Activated CD4-positive, alpha-beta T cell treated with anti-CD3 and anti-CD28 coated beads, Interleukin-2, amount 10 ng/mL, durations not matched to agents 24 days and 14 days (primary cell): ENCODE measurements around the gene MRGPRD. TPM values are rescaled to one million over a fixed set of nuclear protein-coding genes. Genes with fewer than 3 reads are reported as not detected.

ENCODE experiments used
- DNase-seq: peaks from one replicate; pipeline ENCODE4 v3.0.0; 2022
- H3K27ac Mint-ChIP-seq: one replicate; pipeline ENCODE4 v1.8.0; 2022; ENCODE audit warnings: mild to moderate bottlenecking, mixed read lengths
- H3K27me3 Mint-ChIP-seq: one replicate; pipeline ENCODE4 v1.8.0; 2022; ENCODE audit warnings: mixed read lengths
- H3K36me3 Mint-ChIP-seq: one replicate; pipeline ENCODE4 v1.8.0; 2022; ENCODE audit warnings: low read depth, mild to moderate bottlenecking, mixed read lengths
- H3K4me1 Mint-ChIP-seq: one replicate; pipeline ENCODE4 v1.8.0; 2021; ENCODE audit warnings: mixed read lengths
- H3K4me3 Mint-ChIP-seq: one replicate; pipeline ENCODE4 v1.8.0; 2022; ENCODE audit warnings: mild to moderate bottlenecking, moderate library complexity, mixed read lengths
- H3K9me3 Mint-ChIP-seq: one replicate; pipeline ENCODE4 v1.8.0; 2021; ENCODE audit warnings: mixed read lengths
- intact Hi-C: fragments of 100-400 bp; cut with micrococcal nuclease; formaldehyde crosslinking; loops from one replicate; pipeline ENCODE4 v1.15.1; 2023
- total RNA-seq: library from RNA; stranded (reverse); gene quantifications from 2 replicates; pipeline ENCODE4 v1.2.3, GENCODE V29; 2022

MRGPRD gene
- total RNA-seq, 1 donor from 2014 or later: not detected

GRCh38 chr11:68993546-68993945 lies 12.8 kb upstream of the MRGPRD start:
- Mint-ChIP-seq H3K9me3 (no peaks in the 10 kb centered on the region), H3K27me3 (peaks cover 8% of the 10 kb centered on the region), H3K4me3 (no peak overlapping the region), H3K36me3 (no peaks in the 10 kb centered on the region), H3K4me1 (no peaks in the 10 kb centered on the region), H3K27ac (no peak overlapping the region)
- intact Hi-C loops: no loop called here
- DNase-seq: no peak

GRCh38 chr11:68992743-68993255 lies 12.0 kb upstream of the MRGPRD start:
- Mint-ChIP-seq H3K9me3 (no peaks in the 10 kb centered on the region), H3K4me3 (no peak overlapping the region), H3K36me3 (no peaks in the 10 kb centered on the region), H3K27me3 (peaks cover 14% of the 10 kb centered on the region), H3K27ac (no peak overlapping the region), H3K4me1 (no peaks in the 10 kb centered on the region)
- no peak for DNase-seq
- intact Hi-C loops: no loop called here

- H3K27me3 Mint-ChIP-seq: peaks cover 27% of the 10 kb centered on the region
- DNase-seq: no peak
- no peaks in the 10 kb centered on the region for H3K9me3 Mint-ChIP-seq
- H3K4me3 Mint-ChIP-seq: no peak overlapping the region
- no peak overlapping the region for H3K27ac Mint-ChIP-seq
- intact Hi-C loops: no loop called here
- H3K36me3 Mint-ChIP-seq: no peaks in the 10 kb centered on the region
- H3K4me1 Mint-ChIP-seq: no peaks in the 10 kb centered on the region
These were observed 10.4 kb upstream of the MRGPRD start for GRCh38 chr11:68990995-68991780.

DNA sequence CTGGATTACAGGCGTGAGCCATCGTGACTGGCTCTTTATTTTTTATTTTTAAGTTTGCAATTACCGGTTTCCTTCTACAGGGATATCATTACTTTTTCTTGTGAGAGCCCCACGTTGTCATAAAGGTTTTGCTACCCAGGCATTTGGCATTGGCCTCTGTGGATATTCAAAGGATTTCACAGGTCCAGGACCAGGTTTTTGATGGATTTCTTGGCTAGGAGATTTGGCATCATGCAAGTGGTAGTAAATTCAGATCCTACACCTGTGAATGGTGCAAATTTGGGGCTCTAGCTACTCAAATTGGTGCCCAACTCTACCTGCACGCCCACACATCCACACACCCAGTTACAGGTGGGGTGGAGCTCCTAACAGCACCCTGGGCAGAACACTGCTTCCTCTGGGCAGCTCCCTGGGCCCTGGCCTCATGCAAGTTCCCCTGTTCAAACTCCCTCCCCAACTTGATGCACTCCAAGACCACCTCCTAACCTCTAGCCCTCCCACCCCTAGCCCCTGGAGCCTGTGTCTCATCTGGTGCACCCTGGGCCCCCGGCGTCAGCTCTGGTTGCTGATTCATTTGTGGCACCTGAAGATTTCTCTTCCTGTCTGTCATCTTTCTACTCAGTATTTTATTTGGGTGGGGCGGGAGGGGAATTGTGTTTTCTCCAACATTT lies 9.3 kb upstream of the MRGPRD start:
- no peak overlapping the region for H3K27ac Mint-ChIP-seq
- H3K4me1 Mint-ChIP-seq: no peaks in the 10 kb centered on the region
- no peaks in the 10 kb centered on the region for H3K36me3 Mint-ChIP-seq
- intact Hi-C loops: no loop called here
- peaks cover 28% of the 10 kb centered on the region for H3K27me3 Mint-ChIP-seq
- H3K9me3 Mint-ChIP-seq: no peaks in the 10 kb centered on the region
- H3K4me3 Mint-ChIP-seq: no peak overlapping the region
- no peak for DNase-seq

DNA sequence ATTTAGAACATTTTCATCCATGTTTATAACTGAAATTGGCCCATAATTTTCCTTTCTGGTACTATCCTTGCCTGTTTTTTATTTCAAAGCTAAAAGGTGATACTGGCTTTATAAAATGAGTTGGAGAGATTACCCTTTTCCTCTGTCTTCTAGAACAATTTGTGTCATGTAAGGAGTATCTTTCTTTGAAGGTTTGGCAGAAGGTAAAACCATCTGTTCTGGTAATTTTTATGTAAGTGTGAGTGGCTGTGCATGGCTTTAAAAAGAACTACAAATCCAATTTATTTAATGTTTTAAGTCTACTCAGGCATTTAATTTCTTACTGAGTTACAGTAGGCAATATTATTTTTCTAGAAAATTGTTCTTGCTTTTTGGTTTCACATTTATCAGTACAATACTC lies 7.7 kb upstream of the MRGPRD start:
- no peaks in the 10 kb centered on the region for H3K9me3 Mint-ChIP-seq
- no peak overlapping the region for H3K4me3 Mint-ChIP-seq
- peaks cover 30% of the 10 kb centered on the region for H3K27me3 Mint-ChIP-seq
- no peak for DNase-seq
- intact Hi-C loops: no loop called here
- no peaks in the 10 kb centered on the region for H3K4me1 Mint-ChIP-seq
- H3K36me3 Mint-ChIP-seq: no peaks in the 10 kb centered on the region
- H3K27ac Mint-ChIP-seq: no peak overlapping the region

DNA sequence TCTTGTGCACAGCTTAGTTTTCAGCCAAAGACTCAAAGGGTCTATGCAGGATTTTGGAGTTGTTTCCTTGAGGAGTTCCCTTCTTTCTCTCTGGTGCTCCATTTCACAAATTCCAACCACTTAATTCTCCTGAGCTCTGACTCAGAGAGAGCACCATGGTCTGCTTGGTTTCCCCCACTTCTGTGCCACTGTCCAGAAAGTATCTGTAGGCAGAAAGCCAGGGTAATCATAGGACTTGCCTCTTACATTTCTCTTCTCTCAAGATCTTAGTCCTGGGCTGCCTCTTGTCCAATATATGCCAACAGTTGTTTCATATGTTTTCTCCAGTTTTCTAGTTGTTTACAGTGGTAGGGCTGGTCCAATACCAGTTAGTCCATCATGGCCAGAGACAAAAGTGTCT lies 6.4 kb upstream of the MRGPRD start:
- no peak for DNase-seq
- intact Hi-C loops: no loop called here
- Mint-ChIP-seq H3K27ac (no peak overlapping the region), H3K27me3 (peaks cover 35% of the 10 kb centered on the region), H3K36me3 (no peaks in the 10 kb centered on the region), H3K9me3 (no peaks in the 10 kb centered on the region), H3K4me3 (no peak overlapping the region), H3K4me1 (no peaks in the 10 kb centered on the region)

DNA sequence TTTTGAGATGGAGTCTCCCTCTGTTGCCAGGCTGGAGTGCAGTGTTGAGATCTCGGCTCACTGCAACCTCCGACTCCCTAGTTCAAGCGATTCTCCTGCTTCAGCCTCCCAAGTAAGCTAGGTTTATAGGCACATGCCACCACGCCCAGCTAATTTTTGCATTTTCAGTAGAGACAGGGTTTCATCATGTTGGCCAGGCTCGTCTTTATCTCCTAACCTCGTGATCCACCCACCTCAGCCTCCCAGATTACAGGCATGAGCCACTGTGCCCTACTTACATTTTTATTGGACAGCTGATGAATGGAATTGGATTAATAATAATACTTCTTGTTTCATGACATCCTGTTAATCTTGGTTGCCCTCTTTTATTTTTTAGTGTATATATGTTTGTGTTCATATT lies 3.0 kb upstream of the MRGPRD start:
- H3K4me1 Mint-ChIP-seq: no peaks in the 10 kb centered on the region
- H3K9me3 Mint-ChIP-seq: no peaks in the 10 kb centered on the region
- no peak for DNase-seq
- H3K27me3 Mint-ChIP-seq: peaks cover 29% of the 10 kb centered on the region
- intact Hi-C loops: no loop called here
- no peak overlapping the region for H3K4me3 Mint-ChIP-seq
- H3K27ac Mint-ChIP-seq: no peak overlapping the region
- no peaks in the 10 kb centered on the region for H3K36me3 Mint-ChIP-seq

DNA sequence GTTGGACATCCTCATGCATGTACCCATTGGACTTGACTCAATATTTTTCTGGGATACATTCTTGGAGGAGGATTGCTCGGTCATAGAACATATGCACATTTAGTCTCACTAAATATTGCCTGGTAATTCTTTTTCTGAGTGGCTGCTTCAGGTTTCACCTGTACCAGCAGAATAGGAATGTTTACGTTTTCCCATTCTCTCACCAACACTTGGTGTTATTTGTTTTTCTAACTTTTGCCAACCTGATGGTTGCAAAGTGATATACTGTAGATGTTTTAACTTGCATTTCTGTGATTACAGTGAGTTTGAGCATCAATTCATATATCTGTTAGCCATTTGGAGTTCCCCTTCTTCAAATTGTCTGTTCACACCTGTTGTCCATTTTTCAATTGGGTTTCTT lies 1.3 kb upstream of the MRGPRD start:
- no peaks in the 10 kb centered on the region for H3K9me3 Mint-ChIP-seq
- no peak overlapping the region for H3K27ac Mint-ChIP-seq
- H3K4me1 Mint-ChIP-seq: no peaks in the 10 kb centered on the region
- no peak for DNase-seq
- no peaks in the 10 kb centered on the region for H3K36me3 Mint-ChIP-seq
- intact Hi-C loops: no loop called here
- H3K4me3 Mint-ChIP-seq: no peak overlapping the region
- peaks cover 16% of the 10 kb centered on the region for H3K27me3 Mint-ChIP-seq

- no peak for DNase-seq
- H3K4me1 Mint-ChIP-seq: no peaks in the 10 kb centered on the region
- no peaks in the 10 kb centered on the region for H3K36me3 Mint-ChIP-seq
- H3K27ac Mint-ChIP-seq: no peak overlapping the region
- H3K27me3 Mint-ChIP-seq: peaks cover 7% of the 10 kb centered on the region
- intact Hi-C loops: no loop called here
- no peaks in the 10 kb centered on the region for H3K9me3 Mint-ChIP-seq
- no peak overlapping the region for H3K4me3 Mint-ChIP-seq
These were observed 633 bp downstream of the MRGPRD start for GRCh38 chr11:68979931-68980775.

DNA sequence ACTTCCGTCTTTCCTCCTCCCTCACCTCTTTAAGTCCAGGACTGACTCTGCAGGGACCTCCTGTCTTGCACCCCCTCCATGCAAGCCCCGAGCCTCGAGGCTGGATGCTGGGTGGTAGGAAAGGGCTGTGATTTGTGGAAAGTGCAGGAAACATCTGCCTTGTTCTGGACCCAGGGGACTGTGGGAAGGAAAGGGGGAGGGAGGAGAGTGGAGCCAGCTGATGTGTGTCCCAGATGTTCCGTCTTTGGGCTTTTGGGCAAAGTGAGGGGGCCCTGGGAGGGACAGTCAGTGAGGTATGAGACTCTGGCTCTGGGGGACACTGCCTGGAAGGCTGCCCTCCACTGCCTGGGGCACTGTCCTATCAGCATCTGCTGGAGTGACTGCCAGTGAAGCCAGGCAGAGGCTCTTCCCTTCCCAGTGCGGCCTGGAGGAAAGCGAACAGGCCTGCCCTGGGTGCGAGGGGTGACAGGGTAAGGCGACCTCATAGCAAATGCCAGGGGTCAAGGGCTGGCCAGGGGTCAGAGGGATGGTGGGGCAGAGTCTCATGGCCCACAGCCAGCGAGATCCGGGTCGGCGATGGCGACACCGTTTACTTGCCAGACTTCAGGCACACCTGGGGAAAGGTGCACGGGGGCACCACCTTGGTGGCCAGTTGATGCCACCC lies 1.7 kb downstream of the MRGPRD start:
- H3K4me3 Mint-ChIP-seq: no peak overlapping the region
- H3K9me3 Mint-ChIP-seq: no peaks in the 10 kb centered on the region
- DNase-seq: no peak
- intact Hi-C loops: no loop called here
- H3K4me1 Mint-ChIP-seq: peaks cover 2% of the 10 kb centered on the region
- no peak overlapping the region for H3K27ac Mint-ChIP-seq
- H3K36me3 Mint-ChIP-seq: no peaks in the 10 kb centered on the region
- H3K27me3 Mint-ChIP-seq: peaks cover 4% of the 10 kb centered on the region

DNA sequence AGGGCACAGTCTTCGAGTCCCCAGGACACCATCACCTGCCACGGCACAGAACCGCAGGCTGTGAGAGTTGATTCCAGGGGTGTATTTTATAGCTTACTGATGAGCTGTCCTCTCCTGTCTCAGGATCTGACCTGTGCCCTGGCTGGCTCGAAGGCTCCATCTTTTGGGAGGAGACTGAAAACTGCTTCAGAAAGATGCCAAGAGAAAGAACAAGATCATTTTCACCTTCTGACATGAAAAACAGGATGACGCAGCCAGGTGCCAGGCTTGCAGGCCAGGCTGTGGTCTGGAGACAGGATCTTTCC lies 2.2 kb downstream of the MRGPRD start:
- H3K27me3 Mint-ChIP-seq: peaks cover 4% of the 10 kb centered on the region
- H3K27ac Mint-ChIP-seq: no peak overlapping the region
- intact Hi-C loops: no loop called here
- no peak for DNase-seq
- no peaks in the 10 kb centered on the region for H3K36me3 Mint-ChIP-seq
- H3K9me3 Mint-ChIP-seq: no peaks in the 10 kb centered on the region
- H3K4me3 Mint-ChIP-seq: no peak overlapping the region
- peaks cover 2% of the 10 kb centered on the region for H3K4me1 Mint-ChIP-seq

DNA sequence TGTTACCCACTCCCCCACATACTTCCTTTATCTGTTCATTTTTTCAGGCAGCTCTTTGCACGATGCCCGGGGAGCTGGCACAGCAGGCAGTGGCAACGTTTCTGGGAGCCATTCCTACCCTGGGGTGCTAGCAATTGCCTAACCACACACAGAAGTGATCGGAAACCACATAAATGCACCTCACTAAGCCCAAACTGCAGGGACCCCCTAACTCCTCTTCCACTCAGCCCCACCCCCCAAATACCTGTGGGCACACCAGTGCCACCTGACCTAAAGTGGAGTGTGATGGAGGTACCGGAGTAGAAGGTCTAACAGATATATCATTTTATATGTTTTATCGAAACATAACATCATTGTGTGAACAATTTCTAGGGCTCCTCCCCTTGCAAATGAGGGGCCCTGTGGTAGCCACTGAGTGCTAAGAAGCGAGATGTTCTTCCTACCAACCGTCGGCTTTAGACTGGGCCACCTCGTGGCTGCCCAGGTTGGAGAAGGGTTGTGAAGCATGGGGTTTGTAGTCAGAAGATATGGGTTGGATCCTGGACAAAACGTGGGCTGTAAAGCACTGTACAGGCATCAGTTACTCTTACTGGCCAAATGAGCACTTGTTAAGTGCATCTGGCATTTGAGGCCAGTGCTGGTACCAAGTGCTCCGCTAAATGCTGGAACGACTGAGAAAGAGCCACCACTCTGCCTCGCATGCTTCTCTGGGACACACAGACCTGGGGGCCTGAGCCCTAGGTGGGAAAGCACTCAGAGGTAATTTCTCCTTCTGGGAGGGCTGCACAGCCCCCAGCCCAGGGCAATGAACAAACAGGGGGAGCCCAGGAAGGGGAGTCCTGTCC lies 2.8 kb downstream of the MRGPRD start:
- Mint-ChIP-seq H3K9me3 (no peaks in the 10 kb centered on the region), H3K4me3 (no peak overlapping the region), H3K4me1 (peaks cover 2% of the 10 kb centered on the region), H3K27ac (no peak overlapping the region), H3K27me3 (peaks cover 4% of the 10 kb centered on the region), H3K36me3 (no peaks in the 10 kb centered on the region)
- no peak for DNase-seq
- intact Hi-C loops: no loop called here

GRCh38 chr11:68976563-68976962 lies 4.2 kb downstream of the MRGPRD start:
- intact Hi-C loops: no loop called here
- Mint-ChIP-seq H3K9me3 (no peaks in the 10 kb centered on the region), H3K4me3 (no peak overlapping the region), H3K27ac (no peak overlapping the region), H3K4me1 (peaks cover 2% of the 10 kb centered on the region), H3K36me3 (no peaks in the 10 kb centered on the region), H3K27me3 (no peaks in the 10 kb centered on the region)
- DNase-seq: no peak
